Femur (tissue), 1 donor: ENCODE measurements around the gene OR3A3.
"Not testable (repeated sequence)": the region's sequence is repeated elsewhere in the genome, so short reads cannot be mapped to it uniquely, and the experiment has no call there.

ENCODE experiments used
- DNase-seq: peaks from one replicate; pipeline ENCODE4 v3.0.0-alpha.2; 2017

Gene OR3A3

GRCh38 chr17:3411070-3411469 lies at the start of gene OR3A3:
TSS of gene OR3A3 (plus strand) at chr17:3411370.
- DNase-seq, result no peak

- not testable (repeated sequence) for DNase-seq
These were observed 40.0 kb upstream of the OR3A3 start for GRCh38 chr17:3371167-3371566.

- DNase-seq, result no peak
These were observed 32.8 kb upstream of the OR3A3 start for GRCh38 chr17:3378321-3378720.

- DNase-seq, result no peak
These were observed 29.2 kb upstream of the OR3A3 start for GRCh38 chr17:3381957-3382356.

GRCh38 chr17:3385869-3386816 lies 25.0 kb upstream of the OR3A3 start, which contains the start of gene OR3A2:
TSS of gene OR3A2 (minus strand) at chr17:3386308.
- no peak for DNase-seq

GRCh38 chr17:3389791-3390190 lies 21.4 kb upstream of the OR3A3 start:
- DNase-seq, result no peak

- not testable (repeated sequence) for DNase-seq
These were observed 13.4 kb upstream of the OR3A3 start for GRCh38 chr17:3397801-3398200.

GRCh38 chr17:3398310-3398709 lies 12.9 kb upstream of the OR3A3 start, which contains the start of gene OR1E1:
TSS of gene OR1E1 (minus strand) at chr17:3398410. CDS start at chr17:3398410, 0 bp downstream.
- DNase-seq, result no peak

GRCh38 chr17:3400055-3400454 lies 11.1 kb upstream of the OR3A3 start:
- no peak for DNase-seq

GRCh38 chr17:3401786-3402185 lies 9.4 kb upstream of the OR3A3 start:
- no peak for DNase-seq

GRCh38 chr17:3403856-3404255 lies 7.3 kb upstream of the OR3A3 start:
- DNase-seq, result not testable (repeated sequence)

- not testable (repeated sequence) for DNase-seq
These were observed 1.0 kb downstream of the OR3A3 start for GRCh38 chr17:3412216-3412615.

- no peak for DNase-seq
These were observed 4.4 kb downstream of the OR3A3 start for GRCh38 chr17:3415610-3416009.

GRCh38 chr17:3418222-3418621 lies 7.1 kb downstream of the OR3A3 start:
- no peak for DNase-seq

- not testable (repeated sequence) for DNase-seq
These were observed 22.0 kb downstream of the OR3A3 start for GRCh38 chr17:3433215-3433614.

- DNase-seq, result no peak
These were observed 22.6 kb downstream of the OR3A3 start, which contains the start of gene OR1E2 for GRCh38 chr17:3433741-3434140. TSS of gene OR1E2 (minus strand) at chr17:3433841. CDS start at chr17:3433841, 0 bp downstream.

GRCh38 chr17:3438368-3438767 lies 27.2 kb downstream of the OR3A3 start:
- no peak for DNase-seq

- DNase-seq, result no peak
These were observed 29.3 kb downstream of the OR3A3 start for GRCh38 chr17:3440451-3440850.

GRCh38 chr17:3447625-3448024 lies 36.5 kb downstream of the OR3A3 start:
- no peak for DNase-seq

- no peak for DNase-seq
These were observed 37.0 kb downstream of the OR3A3 start for GRCh38 chr17:3448059-3448665.

GRCh38 chr17:3466355-3466754 lies 55.2 kb downstream of the OR3A3 start:
- not testable (repeated sequence) for DNase-seq

- DNase-seq, result no peak
These were observed 58.4 kb downstream of the OR3A3 start for GRCh38 chr17:3469529-3469928.

GRCh38 chr17:3471599-3471998 lies 60.4 kb downstream of the OR3A3 start, which contains the start of gene SPATA22:
TSS of gene SPATA22 (minus strand) at chr17:3471819. CDS start at chr17:3469325, 2,494 bp downstream.
- DNase-seq, result no peak

GRCh38 chr17:3472137-3472536 lies 61.0 kb downstream of the OR3A3 start:
- no peak for DNase-seq
